HTR-8/SVneo (cell line): ENCODE results near the gene FCN3.

Experiments used
- DNase-seq: peaks from one replicate; pipeline ENCODE4 v3.0.0; 2011; ENCODE audit warnings: low spot score, mixed read lengths; ENCODE audit not compliant: insufficient read length
- FAIRE-seq: peaks from 2 replicates; lab custom pipeline; 2011; peaks lifted over from hg19 to GRCh38; lab: Jason Lieb, UNC

The FCN3 gene

DNA sequence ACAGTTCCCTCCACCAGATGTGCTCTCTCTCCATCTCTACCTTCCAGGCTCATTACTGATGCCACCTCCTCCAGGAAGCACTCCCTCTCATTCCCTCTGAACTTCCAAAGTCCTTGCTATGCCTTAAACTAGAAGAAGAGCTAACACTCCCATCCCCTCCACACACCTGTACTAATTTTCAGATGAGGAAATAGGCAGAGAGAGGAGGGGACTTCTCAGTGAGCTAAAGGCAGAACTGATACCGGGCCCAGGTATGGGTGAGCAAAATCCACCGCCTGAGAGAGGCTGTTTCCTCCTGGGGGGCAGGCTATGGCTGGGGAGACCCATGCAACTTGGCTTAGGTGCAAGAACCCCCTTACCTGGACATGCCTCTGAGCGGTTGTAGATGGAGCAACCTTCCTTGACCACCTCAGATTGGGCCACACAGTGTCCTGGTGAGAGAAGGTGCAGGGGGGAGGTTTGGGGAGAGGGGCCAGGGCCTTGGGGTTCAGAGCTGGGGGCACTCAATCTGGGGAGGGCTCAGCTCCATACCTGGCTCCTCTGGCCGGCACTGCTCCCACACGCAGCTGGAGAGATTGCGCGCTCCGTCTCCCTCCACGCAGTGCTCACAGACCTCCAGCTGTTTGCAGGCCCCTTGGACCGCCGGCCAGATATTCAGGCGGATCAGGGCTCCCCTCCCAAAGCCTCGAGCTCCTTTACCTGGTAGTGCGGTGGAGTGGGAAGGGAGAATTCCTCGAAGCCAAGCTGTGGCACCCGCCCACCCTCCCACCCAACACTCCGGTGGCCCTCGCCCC, 7.5 kb upstream of the FCN3 start:
- DNase-seq (no peak), FAIRE-seq (no peak)

DNA sequence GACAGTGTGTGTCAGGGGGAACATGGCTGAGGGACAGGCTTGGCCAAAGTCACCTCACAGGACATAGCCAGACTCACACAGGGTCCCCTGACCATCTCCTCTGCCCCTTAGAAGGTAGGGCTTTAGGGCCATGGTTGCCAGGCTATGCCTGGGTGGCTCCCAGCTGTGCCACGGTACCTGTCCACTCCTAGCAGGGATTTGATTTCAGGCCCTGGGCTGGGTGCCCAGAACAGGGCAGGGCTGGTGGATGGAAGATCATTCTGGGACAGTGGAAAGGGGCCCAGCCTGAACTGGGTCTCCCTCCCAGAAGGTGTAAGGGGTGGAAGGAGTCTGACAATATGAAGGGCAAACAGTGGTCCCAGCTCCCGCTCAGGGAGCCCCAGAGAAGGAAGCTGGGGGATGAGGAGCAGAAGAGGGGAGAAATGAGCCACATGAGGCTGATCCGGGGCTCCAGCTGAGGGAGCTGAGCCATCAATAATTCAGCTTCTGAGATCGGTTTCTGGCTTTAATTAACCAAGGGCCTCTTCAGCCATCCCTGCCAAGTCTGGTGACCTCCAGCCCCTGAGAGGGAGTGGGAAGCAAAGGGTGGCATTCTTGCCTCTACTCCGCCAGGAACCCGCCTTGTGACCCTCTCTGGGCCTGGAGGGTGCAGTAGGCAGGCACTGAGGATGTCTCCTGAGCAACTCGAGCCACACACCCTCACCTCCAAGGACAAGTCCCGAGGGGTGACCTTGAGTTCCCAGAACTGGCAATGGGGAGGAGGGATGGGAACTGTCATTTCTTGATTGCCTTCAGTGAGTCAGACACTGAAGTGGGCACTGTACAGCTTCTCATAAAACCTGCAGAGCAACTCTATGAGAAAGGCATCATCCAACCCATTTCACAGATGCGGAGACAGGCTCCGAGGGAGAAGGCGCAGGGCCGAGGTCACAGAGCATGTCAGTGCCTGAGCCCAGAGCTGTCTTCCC, 6.4 kb upstream of the FCN3 start:
- DNase-seq (no peak), FAIRE-seq (no peak)

DNA sequence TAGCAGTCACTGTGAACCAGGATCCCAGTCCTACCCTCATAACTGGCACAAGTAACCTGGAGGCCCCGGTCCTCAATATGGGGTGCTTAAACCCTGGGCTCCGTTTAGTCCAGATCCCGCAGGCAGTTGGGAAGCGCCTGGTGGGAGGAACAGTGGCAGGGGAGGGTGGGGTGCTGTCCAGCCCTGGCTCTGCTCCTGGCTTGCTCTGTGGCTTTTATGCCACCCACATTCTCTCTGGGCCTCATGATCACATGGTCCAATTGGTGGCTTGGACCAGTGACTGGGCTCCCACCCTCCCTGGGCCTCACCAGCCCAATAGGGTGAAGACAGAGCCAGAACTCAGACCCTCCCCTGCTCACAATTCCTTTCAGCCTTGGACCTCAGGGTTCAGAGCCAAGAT, 5.6 kb upstream of the FCN3 start:
- no peak for FAIRE-seq
- DNase-seq, result no peak

DNA sequence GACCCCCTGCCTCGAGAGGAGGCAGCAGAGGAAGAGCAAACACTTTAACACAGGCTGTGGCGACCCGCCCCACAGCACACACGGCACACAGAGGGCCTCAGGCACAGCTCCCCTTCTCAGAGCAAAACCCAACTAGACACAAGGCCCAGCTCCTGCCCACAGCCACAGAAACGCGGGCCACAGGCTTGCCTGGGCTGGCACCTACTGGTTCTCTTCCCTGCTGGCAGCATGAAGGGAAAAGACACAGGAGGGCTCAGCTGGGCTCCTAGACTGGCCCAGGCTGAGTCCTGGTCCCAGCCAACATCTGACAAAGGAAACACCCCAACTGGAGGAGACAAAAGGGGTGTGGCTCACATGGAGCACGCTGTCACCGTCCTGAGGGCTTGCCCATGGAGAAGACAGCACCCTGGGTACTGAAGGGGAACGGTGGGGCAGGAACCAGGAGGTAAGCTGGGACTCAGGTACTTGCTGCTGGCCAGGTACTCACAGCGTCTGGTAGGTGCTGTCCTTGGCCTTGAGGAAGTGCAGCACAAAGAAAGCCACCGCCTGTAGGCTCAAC, 5.0 kb upstream of the FCN3 start:
- FAIRE-seq, result no peak

DNA sequence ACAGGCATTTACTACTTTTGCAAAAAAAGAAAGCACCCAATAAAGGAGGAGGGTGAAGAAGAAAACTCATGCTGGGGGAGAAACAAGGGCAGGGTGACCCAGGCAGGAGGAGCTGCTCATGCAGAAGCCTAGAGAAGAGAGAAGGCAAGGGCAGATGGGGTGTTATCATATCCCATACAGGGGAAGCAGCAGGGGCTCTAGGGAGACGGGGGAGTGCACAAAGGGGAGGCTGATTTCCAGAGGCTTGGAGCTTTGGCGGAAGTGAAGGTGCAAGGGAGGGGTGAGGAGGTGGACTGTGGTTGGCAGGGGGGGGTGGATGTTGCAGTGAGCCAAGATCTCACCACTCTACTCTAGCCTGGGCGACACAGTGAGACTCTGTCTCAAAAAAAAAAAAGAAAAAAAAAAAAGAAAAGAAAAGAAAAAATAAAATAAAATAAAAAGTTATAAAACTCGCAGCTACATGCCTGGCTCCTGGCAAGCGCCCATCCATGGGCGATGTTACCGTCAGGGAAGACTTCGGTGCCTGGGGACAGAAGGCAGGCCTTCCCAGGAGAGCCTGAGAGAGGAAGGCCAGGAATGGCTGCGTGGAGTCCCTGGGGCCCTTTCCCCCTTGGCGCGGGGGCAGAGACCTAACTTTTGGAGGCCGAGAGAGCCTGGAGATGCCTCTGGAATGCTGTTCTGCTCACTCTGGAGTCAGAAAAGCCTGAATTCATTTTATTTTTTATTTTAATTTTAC, 3.3 kb upstream of the FCN3 start:
- DNase-seq (no peak), FAIRE-seq (no peak)

More for the DNA sequence above, 5.0 kb upstream of the FCN3 start:
- no peak for DNase-seq

DNA sequence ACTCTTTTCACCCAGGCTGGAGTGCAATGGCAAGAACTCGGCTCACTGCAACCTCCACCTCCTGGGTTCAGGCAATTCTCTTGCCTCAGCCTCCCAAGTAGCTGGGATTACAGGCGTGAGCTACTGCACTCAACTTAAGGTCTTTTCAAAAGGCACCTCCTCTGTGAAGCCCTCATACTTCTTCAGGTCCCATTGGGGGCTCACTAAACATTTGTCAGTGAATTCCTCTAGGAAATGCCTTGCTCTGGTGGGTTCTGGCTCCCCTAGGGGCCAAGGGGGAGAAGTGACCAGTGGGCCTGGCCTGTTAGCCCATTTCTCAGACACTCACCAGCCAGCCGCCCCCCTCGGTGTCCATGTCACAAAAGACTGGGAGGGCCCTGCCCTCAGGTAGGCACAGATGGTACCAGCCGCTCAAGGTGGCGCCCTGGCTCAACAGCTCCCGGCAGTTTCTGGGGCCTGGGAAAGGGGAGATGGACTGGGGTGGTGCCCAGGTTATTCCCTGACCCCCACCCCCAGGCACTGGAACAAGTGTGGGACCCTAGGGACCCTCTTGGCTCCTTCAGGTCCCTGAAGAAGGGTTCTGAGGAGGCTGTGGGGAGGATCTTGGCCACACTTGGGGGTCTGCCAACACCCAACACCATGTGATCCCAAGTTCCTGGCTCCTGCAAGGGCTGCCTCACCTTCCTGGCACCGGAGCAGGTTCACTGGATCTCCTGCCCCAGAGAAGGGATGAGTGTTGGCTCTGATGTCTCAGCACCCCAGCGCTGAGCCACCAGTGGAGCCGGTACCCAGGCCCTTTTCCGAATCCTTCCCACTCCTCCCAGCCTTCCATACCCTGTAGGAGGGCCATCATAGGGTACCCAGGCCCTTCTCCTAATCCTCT, 1.6 kb downstream of the FCN3 start:
- FAIRE-seq, result no peak
- DNase-seq, result no peak

DNA sequence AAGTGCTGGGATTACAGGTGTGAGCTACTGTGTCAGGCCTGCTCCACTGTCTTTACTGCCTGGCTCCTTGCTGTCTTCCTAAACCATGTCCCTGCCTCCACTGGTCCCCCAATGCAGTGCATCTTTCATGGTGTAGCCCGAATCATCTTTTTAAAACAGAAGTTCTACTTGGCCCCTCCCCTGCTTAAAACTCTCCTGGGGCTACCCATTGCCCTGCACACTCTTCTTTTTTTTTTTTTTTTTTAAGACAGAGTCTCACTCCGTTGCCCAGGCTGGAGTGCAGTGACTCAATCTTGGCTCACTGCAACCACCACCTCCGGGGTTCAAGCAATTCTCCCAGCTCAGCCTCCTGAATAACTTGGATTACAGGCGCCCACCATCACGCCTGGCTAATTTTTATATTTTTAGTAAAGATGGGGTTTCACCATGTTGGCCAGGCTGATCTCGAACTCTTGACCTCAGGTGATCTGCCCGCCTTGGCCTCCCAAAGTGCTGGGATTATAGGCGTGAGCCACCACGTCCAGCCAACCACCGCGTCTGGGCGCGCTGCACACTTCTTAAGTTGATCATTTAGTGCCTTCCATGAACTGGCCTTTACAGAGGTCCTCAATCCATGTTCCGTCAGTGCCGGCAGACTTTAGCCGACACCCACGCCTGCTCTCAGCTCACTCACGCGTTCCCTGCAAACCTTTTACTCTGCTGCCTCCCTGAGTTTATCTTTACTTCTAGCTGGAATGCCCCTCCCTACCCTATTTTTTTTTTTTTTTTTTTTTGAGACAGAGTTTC, 2.4 kb downstream of the FCN3 start:
- FAIRE-seq (no peak), DNase-seq (no peak)

DNA sequence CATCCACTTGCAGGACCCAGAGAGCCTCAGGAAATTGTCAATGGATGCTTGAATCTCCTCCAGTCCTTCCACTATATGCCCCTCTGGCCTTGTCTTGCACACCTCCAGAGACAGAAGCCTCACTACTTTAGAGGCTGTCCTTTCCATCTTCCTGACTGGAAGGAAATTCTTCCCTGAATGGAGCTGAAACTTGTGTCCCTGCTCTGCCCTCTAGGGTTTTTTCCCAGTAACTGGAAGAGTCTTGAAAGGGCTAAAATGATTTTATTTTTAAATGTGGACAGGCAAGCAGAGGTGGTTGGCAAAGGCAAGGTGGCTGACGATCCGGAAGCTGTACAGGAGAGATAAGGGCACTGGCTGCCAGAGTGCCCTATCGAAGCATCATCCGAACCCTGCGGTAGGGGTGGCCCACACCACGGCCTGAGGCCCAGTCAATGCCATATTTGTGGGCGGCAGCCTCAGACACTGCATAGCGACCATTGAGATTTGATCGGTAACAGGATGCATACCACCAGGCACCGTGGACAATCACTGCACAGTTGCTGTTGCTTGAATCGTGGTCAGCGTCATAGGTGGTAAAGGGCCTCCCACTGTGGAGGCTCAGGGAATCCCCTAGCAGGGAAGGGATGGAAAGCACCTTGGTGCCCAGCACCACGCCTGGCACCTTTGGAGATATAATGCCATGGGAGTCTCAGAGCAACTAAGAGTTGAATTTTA, 5.6 kb downstream of the FCN3 start:
- DNase-seq (no peak), FAIRE-seq (no peak)

DNA sequence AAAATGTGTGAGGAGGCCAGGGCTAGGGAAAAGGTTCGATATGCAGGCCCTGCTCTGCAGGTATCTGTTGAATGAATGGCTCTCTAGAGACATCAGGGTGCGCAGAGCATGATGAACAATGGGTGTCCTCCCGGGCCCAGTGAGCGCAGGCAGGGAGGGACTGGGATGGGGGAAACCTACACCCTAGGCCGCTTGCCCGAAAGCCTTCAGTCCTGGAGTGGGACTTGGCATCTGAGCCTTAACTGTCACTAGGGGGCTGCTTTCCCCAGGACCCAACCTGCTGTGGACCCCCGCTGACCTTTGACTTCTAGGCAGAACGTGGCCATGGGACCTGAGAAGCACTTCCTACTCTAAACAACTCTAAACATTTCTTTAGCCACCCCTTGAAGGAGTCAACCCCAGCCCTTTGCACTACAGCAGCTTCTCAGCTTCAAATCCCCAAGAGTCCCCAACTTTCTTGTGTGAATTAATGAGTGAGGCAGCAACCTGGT, 7.4 kb downstream of the FCN3 start:
- FAIRE-seq (no peak), DNase-seq (no peak)

DNA sequence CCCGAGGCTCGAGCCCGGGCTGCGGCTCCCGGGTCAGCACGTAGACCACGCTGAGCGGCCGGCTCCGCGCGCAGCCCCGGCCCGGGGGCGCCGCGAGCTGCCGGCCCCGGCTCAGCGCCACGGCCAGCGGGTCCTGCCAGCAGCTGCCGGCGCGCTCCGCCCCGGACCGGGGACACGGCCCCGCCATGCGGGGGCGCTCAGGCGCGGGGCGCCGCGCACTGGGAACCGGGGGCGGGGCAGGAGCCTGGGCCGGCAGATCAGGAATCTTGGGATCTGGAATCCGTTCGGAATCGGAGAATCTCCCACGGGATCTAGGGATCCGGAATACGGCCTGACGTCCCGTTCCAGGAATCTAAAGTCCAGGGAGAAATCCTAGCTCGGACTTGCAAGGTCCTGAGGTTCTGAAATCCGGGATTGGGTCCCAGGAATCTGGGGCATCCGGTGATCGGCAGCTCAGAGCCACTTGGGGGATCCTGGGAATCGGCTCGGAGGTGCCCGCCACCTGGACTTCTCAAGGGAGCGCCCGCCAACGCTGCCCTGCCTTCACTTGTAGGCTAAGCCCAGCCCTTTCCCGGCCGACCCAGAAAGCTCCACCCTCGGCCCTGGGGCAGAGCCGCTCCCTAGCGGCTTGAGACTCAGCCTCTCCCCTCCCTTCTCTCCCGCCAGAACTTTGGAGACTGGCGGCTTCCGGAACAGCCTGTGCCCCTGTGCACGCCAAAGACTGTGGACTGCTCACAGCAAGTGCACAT, 8.0 kb downstream of the FCN3 start, which contains the start of gene MAP3K6:
Gene MAP3K6 (minus strand): TSS at position 551 of the 749 bp plus-strand sequence. CDS start 364 bp downstream, at position 187.
- FAIRE-seq (no peak), DNase-seq (peak; percentile 70)

DNA sequence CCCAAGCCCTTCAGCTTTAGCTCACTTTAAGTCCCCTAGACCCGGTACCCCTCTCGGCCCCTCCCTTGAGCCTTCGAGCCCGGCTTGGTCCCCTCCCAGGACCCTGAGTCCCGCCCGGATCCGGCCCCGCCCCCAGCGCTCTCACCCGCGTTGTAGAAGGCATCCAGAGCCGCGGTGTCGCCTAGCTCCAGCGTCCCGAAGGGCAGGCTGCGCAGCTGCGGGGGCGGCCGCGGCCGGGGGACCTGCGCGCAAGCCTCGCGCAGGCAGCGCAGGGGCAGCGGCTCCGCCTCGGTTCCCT, 8.6 kb downstream of the FCN3 start:
- FAIRE-seq, result no peak
- peak; percentile 73 for DNase-seq

DNA sequence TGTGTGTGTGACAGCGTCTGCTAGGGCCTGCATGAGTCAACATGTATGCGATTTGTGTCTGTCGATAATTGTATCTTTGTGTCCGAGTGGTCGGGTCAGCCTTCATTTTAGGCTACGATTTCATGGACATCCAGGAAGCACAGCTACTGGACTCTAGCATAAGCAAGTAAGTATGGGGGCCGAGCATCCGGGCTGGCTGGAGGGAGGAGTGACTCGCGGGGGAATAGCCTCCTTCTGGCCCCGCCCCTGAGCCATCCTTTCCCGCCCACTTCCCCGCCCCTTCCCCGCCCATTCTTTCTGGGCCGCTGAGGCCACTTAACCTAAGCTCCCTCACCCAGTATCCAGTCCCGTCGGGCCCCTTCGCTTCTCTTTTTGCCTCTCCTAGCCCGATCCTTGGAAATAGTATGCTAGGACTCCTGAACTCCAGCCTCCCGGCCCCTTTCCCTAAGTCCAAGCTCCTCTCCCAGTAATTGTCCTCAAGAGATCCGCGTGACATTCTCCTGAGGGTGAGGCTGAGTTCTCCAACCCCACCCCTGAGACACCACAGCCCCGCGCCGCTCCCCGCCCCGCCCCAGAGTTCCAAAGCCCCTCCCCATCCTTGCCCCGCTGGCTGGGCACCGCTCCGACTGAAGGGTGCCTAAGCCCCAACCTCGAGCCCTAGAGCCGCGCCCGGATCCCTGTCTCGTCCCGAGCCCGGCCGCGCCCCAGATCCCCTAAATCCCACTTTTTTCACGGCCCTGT, 9.1 kb downstream of the FCN3 start:
- FAIRE-seq (peak; percentile 76), DNase-seq (peak; percentile 88)

DNA sequence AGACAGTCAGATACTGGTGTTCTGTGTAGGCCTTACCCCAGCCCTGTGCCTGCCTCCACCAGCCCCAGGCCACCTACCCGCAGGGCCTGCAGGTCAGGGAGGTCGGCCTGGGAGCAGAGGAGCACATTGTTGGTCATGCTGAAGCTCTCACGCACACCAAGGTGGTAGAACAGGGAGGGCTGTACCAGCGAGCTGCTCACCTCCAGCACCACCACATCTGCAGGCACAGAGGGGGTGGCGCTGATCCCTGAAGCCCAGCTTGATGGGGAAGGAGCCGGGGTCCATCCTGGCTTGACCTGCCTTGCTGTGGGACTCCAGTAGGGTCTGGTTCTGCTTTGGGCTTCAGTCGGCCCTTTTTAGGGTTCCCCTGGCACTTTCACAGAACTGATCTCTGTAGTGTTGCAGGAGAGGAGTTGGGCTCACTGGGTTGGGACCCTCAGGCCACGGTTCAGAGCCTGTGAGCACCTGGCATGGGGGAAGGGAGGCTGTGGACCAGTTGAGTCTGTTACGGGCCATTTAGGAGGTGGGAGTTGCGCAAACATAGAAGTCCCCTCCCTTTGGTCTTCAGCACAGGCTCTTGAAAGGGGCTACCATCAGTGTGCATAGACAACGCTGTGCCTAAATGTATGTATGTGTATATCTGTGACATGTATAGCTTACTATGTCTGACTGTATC, 9.8 kb downstream of the FCN3 start:
- FAIRE-seq (no peak), DNase-seq (no peak)

DNA sequence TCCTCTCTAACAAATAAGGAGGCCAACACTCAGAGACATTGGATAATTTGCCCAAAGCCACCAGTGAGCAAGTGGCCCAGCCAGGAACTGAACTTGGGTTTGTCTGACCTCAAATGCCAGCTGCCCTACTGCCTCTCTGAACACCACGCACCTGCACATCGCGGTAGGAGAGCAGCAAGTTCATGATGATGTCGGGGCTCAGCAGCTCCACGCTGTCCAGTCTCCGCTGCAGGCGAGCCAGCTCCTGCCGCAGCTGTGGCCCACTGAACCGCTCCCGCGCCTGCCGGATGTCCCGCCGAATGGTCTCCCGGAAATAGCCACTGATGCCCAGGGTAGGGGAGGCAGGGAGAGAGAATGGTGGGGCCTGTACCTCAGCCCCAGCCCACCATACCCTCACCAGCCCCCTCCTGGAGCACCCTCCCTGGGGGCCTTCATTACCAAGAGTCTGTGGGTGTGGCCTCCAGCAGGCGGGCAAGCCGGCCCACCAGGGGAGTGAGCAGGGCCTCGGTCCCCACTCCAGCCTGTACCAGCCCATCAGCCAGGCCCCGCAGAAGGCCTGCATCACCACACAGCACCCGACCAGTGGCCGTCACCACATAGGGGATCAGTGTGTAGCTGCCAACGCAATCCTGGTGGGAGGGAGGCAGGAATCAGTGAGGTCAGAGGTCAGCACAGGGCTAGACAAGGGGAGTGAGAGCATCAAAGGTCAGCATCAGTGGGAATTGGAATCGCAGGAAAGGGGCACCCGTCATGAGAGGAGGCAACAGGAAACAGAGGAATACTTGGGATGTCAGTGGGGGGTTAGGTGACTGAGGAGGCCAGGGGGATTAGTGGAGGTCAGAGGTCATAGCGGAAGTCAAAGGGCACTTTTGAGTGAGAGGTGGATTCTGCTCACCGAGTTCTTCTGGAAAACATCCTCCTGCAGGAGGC, 10.6 kb downstream of the FCN3 start:
- no peak for FAIRE-seq
- no peak for DNase-seq

DNA sequence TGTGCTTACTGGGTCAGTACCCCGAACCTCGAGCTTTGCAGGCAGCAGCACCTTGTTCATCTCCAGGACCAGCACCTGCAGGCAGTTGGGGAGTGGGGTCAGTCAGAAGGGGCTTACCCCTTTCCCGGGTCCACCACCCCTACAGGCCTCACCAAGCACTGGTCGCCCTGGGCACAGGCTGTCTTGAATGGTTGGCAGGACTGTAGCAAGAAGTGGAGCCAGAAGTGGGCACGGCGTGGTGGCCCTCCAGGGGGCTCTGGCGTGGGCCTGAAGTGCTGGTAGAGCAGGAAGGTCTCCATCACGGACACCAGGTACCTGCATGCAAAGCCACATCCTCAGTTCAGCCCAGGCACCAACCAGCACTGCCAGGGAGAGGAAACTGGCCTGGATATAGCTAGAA, 13.1 kb downstream of the FCN3 start:
- FAIRE-seq (no peak), DNase-seq (no peak)
